ENCODE data around the gene ARHGAP24. TPM values are rescaled to one million over a fixed set of nuclear protein-coding genes. Genes with fewer than 3 reads are reported as not detected.

ARHGAP24 gene
- total and polyA plus RNA-seq, 10 of the 15 experiments (the other 5 are each of a cell fraction or from before 2014, with no cell fraction given) = 0.10 to 4.2 (median 0.52) TPM

DNA sequence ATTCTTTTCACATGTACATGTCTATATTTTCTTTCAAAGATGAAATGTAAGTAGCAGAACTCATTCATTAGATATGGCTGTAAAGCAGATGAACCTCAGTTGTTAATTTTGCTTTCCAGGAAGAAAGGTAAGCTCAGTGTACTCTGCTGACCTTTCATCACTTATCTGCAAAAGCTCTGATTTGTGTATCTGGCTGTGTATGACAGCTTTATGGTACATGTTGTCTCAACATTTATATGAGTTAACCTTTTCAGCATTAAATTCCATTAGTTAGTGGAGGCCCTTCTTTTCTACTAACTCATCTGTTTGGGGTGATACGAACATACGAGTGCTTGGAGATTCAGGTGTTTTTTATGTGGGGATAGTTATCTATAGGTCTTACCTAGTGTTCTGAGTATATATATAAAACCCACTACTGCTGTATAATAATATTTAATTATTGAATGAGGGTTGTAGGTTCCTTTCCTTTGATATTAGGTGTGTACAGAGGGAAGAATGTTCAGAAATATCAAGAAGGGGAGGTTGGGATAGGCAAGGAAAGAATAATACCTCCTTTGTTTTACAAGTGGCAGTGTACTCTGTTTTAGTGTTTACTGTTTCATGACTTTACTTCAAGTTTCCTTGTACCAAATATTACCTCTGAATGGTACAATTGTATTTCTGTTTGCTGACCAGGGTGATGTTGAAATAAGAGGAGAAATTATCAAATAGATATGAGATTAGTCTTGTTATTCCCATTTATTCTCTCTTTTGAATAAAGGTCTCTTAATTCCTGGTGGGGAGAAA lies 395.5 kb downstream of the ARHGAP24 start (continued):
- TF ChIP-seq HDAC6 (IDR thresholded peaks at IDR 0.05; ENCODE audit: unreplicated experiment) = no peak

DNA sequence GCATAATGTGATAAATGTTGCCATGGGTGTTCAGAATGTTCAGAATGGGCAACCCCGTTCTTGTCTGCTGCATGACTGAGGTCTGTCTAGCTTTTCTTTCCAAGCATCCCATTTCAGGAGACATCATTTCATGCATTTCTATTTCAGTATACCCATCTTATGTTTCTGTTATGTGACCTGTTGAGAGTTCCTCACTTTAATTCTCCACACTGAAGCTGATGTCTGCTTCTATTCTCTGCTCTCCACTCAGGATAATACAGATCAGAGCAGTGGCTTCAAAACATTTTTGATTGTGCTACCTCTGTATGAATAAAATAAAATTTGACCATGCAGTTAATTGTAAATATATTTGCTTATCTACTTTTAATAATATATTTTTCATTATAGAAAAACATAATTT lies 398.6 kb downstream of the ARHGAP24 start:
- no peak for TF ChIP-seq NFYB (IDR thresholded peaks at IDR 0.05; ENCODE audit: insufficient read depth, low read depth, low read length)
- TF ChIP-seq CEBPZ (IDR thresholded peaks at IDR 0.05; ENCODE audit: low read depth, low read length) = no peak
- TF ChIP-seq, protein P1, sequence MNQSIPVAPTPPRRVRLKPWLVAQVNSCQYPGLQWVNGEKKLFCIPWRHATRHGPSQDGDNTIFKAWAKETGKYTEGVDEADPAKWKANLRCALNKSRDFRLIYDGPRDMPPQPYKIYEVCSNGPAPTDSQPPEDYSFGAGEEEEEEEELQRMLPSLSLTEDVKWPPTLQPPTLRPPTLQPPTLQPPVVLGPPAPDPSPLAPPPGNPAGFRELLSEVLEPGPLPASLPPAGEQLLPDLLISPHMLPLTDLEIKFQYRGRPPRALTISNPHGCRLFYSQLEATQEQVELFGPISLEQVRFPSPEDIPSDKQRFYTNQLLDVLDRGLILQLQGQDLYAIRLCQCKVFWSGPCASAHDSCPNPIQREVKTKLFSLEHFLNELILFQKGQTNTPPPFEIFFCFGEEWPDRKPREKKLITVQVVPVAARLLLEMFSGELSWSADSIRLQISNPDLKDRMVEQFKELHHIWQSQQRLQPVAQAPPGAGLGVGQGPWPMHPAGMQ (IDR thresholded peaks at IDR 0.05; ENCODE audit: borderline replicate concordance) = no peak
- TF ChIP-seq CTCF (IDR thresholded peaks at IDR 0.05 in 2 of 3, conservative IDR thresholded peaks at IDR 0.05 in 1 of 3; ENCODE audit: control insufficient read depth in 2 of 3, extremely low read depth in 1 of 3, insufficient read depth in 1 of 3, low read depth in 3 of 3, low read length in 3 of 3) = no peak
- no peak for TF ChIP-seq E2F4 (IDR thresholded peaks at IDR 0.05; ENCODE audit: low read depth, low read length)
- no peak for TF ChIP-seq RCOR1 (conservative IDR thresholded peaks at IDR 0.05; ENCODE audit: low read depth, low read length)
- TF ChIP-seq, protein P2, sequence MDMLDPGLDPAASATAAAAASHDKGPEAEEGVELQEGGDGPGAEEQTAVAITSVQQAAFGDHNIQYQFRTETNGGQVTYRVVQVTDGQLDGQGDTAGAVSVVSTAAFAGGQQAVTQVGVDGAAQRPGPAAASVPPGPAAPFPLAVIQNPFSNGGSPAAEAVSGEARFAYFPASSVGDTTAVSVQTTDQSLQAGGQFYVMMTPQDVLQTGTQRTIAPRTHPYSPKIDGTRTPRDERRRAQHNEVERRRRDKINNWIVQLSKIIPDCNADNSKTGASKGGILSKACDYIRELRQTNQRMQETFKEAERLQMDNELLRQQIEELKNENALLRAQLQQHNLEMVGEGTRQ (IDR thresholded peaks at IDR 0.05; ENCODE audit: borderline replicate concordance, low read depth, low read length) = no peak
- TF ChIP-seq IRF4 (IDR thresholded peaks at IDR 0.05; ENCODE audit: low read depth, low read length) = no peak
- no peak for TF ChIP-seq SRF (IDR thresholded peaks at IDR 0.05; ENCODE audit: low read depth in 2 of 2, low read length in 2 of 2)
- no peak overlapping the region for H3K9ac ChIP-seq (ENCODE audit: control insufficient read depth, insufficient read depth, low read length)
- CTCF ChIA-PET = no interaction called here
- in situ Hi-C loops (cut with MboI) = no loop called here
- intact Hi-C loops (cut with micrococcal nuclease; ENCODE audit: unreplicated experiment) = no loop called here
- H3K9me3 ChIP-seq (replicated peaks; ENCODE audit: control insufficient read depth, insufficient read depth, low read length) = no peaks in the 10 kb centered on the region
- FAIRE-seq (no peak), ATAC-seq (no peak), DNase-seq (ENCODE audit: low read depth, low spot score) (no peak)
- H3K4me3 ChIP-seq = no peak overlapping the region
- H2AFZ ChIP-seq (ENCODE audit: control insufficient read depth, low read depth, low read length) = no peak overlapping the region
- no peaks in the 10 kb centered on the region for H3K27me3 ChIP-seq (replicated peaks in 1 of 2; ENCODE audit: control insufficient read depth in 2 of 2, insufficient read depth in 2 of 2, low read length in 1 of 2)
- no peaks in the 10 kb centered on the region for H3K4me1 ChIP-seq (ENCODE audit: control insufficient read depth, insufficient read depth, low read length)
- SMC1A ChIA-PET (ENCODE audit: uncharacterized antibody, unreplicated experiment) = no interaction called here
- no TSS peak for BruUV-seq (replicated peaks)
- H3K4me2 ChIP-seq (ENCODE audit: control insufficient read depth, insufficient read depth) = no peak overlapping the region
- H3K27ac ChIP-seq (ENCODE audit: control insufficient read depth, insufficient read depth) = no peak overlapping the region
- POLR2A ChIA-PET = no interaction called here
- H3K79me2 ChIP-seq (ENCODE audit: control insufficient read depth, insufficient read depth, low read length) = no peaks in the 10 kb centered on the region
- no peaks in the 10 kb centered on the region for H4K20me1 ChIP-seq (ENCODE audit: control insufficient read depth, insufficient read depth)
- no peaks in the 10 kb centered on the region for H3K36me3 ChIP-seq (ENCODE audit: control insufficient read depth in 2 of 2, insufficient read depth in 2 of 2, low read length in 1 of 2)
- WGBS (ENCODE audit: insufficient coverage, insufficient replicate concordance, low lambda C conversion rate, missing lambda C conversion rate) = 60% methylated on average over 1 of the region's 1 CpG
- RAD21 ChIA-PET (ENCODE audit: unreplicated experiment) = no interaction called here
